Esophagus squamous epithelium (tissue), 4 donors: ENCODE measurements around the gene FAM131C.

ENCODE experiments used
- CTCF ChIP-seq, 6 experiments: fragments of 450-650 bp in 4 of 6; fragments of 200-600 bp in 2 of 6; sonication (generic) in 2 of 6; IDR thresholded peaks; one replicate each; pipeline ENCODE4 v1.5.1; 2016 to 2019; ENCODE audit warnings: antibody characterized with exemption in 6 of 6, mild to moderate bottlenecking in 4 of 6, moderate library complexity in 4 of 6
- POLR2A ChIP-seq, 4 donors: fragments of 450-650 bp; IDR thresholded peaks; one replicate each; pipeline ENCODE4 v1.6.1; 2017; ENCODE audit warnings: antibody characterized with exemption in 4 of 4, mild to moderate bottlenecking in 4 of 4, moderate library complexity in 3 of 4

GRCh38 chr1:16028237-16029002, 45.0 kb downstream of the FAM131C start:
- TF ChIP-seq CTCF (IDR thresholded peaks at IDR 0.05): no peak
- no peak for TF ChIP-seq POLR2A (IDR thresholded peaks at IDR 0.05)
